B cell (primary cell): ENCODE measurements around the gene TENT4A. TPM values are rescaled to one million over a fixed set of nuclear protein-coding genes. Genes with fewer than 3 reads are reported as not detected.

Experiments used
- ATAC-seq: fragments of 200-7000 bp; cut with Tn5 transposase; one replicate; pipeline ENCODE4 v1.10.0; 2021; ENCODE audit warnings: low read depth, mild to moderate bottlenecking, moderate number of reproducible peaks, moderate library complexity
- CTCF ChIA-PET: fragments of 350-600 bp; sonication (Branson Sonifier 250); formaldehyde crosslinking; loops from one replicate; lab custom pipeline; 2021; ENCODE audit warnings: antibody characterized with exemption, inconsistent platforms; lab: Charles Lee
- POLR2A ChIA-PET: fragments of 350-600 bp; sonication (Branson Sonifier 250); formaldehyde crosslinking; loops from one replicate; lab custom pipeline; 2021; ENCODE audit warnings: antibody characterized with exemption; lab: Charles Lee
- DNase-seq: peaks from one replicate; pipeline ENCODE4 v3.0.0; 2013
- H2AFZ ChIP-seq: 2 replicates; pipeline ENCODE4 v1.6.1; 2012; ENCODE audit warnings: mild to moderate bottlenecking, low read depth, low read length; ENCODE audit not compliant: insufficient read depth, poor library complexity, severe bottlenecking
- H3K27ac ChIP-seq, 2 donors: 1 replicate in 1 of 2; 2 replicates in 1 of 2; pipeline ENCODE4 v1.5.1; 2012 to 2013; ENCODE audit warnings: low read length in 2 of 2, mild to moderate bottlenecking in 2 of 2, moderate library complexity in 1 of 2
- H3K27me3 ChIP-seq, 4 experiments: fragments of 200-600 bp in 1 of 4; sonication (generic) in 1 of 4; replicated peaks in 1 of 4; 1 replicate in 2 of 4; 2 replicates in 2 of 4; pipeline versions ENCODE4 v1.6.1 to v1.7.0; 2013 to 2016; ENCODE audit warnings: low read length in 3 of 4, mild to moderate bottlenecking in 2 of 4, mixed read lengths in 1 of 4, moderate library complexity in 1 of 4; ENCODE audit not compliant: insufficient read depth in 4 of 4, control insufficient read depth in 3 of 4; ENCODE audit errors: control extremely low read depth in 1 of 4
- H3K36me3 ChIP-seq, 2 experiments: replicated peaks in 1 of 2; 1 replicate in 1 of 2; 2 replicates in 1 of 2; pipeline versions ENCODE4 v1.6.1 to v1.7.1; 2013; ENCODE audit warnings: low read length in 1 of 2; ENCODE audit not compliant: insufficient read depth in 2 of 2, control insufficient read depth in 1 of 2; ENCODE audit errors: control extremely low read depth in 1 of 2, extremely low read depth in 1 of 2
- H3K4me1 ChIP-seq, 2 donors: fragments of 200-600 bp in 1 of 2; sonication (generic) in 1 of 2; 1 replicate in 1 of 2; 2 replicates in 1 of 2; pipeline versions ENCODE4 v1.5.1 to v1.6.1; 2013 to 2017; ENCODE audit warnings: low read length in 2 of 2; ENCODE audit not compliant: control insufficient read depth in 2 of 2, insufficient read depth in 2 of 2
- H3K4me2 ChIP-seq: replicated peaks from 2 replicates; pipeline ENCODE3; 2012; ENCODE audit warnings: mild to moderate bottlenecking, low read depth, low read length; ENCODE audit not compliant: poor library complexity, severe bottlenecking
- H3K4me3 ChIP-seq, 5 experiments: fragments of 200-600 bp in 1 of 5; sonication (generic) in 1 of 5; 1 replicate in 3 of 5; 2 replicates in 2 of 5; pipeline versions ENCODE4 v1.5.1 to v1.7.0; 2011 to 2016; ENCODE audit warnings: low read length in 4 of 5, mild to moderate bottlenecking in 4 of 5, low read depth in 2 of 5, control low read depth in 1 of 5, moderate library complexity in 1 of 5; ENCODE audit not compliant: insufficient read depth in 1 of 5; ENCODE audit errors: control extremely low read depth in 1 of 5, extremely low read depth in 1 of 5
- H3K79me2 ChIP-seq: fragments of 200-600 bp; sonication (generic); one replicate; pipeline ENCODE4 v1.6.0; 2016; ENCODE audit warnings: low read length; ENCODE audit not compliant: control insufficient read depth, insufficient read depth
- H3K9ac ChIP-seq: fragments of 200-600 bp; sonication (generic); 2 replicates; pipeline ENCODE4 v1.6.1; 2017; ENCODE audit warnings: mild to moderate bottlenecking, low read length, moderate library complexity
- H3K9me3 ChIP-seq, 3 donors: one replicate each; pipeline versions ENCODE4 v1.6.1 to v1.7.1; 2013; ENCODE audit warnings: low read length in 2 of 3; ENCODE audit not compliant: control insufficient read depth in 2 of 3, insufficient read depth in 1 of 3; ENCODE audit errors: control extremely low read depth in 1 of 3
- H4K20me1 ChIP-seq: 2 replicates; pipeline ENCODE4 v1.6.0; 2012; ENCODE audit warnings: mild to moderate bottlenecking, low read length; ENCODE audit not compliant: insufficient read depth, control insufficient read depth, poor library complexity, severe bottlenecking
- H3K27ac Mint-ChIP-seq: one replicate; pipeline ENCODE4 v1.8.0; 2021; ENCODE audit warnings: mixed read lengths
- H3K27me3 Mint-ChIP-seq: one replicate; pipeline ENCODE4 v1.8.0; 2021; ENCODE audit warnings: mixed read lengths
- H3K4me1 Mint-ChIP-seq: one replicate; pipeline ENCODE4 v1.8.0; 2021; ENCODE audit warnings: mixed read lengths
- H3K4me3 Mint-ChIP-seq: one replicate; pipeline ENCODE4 v1.8.0; 2021; ENCODE audit warnings: mixed read lengths
- H3K9me3 Mint-ChIP-seq: one replicate; pipeline ENCODE4 v1.8.0; 2022; ENCODE audit warnings: mixed read lengths; ENCODE audit not compliant: insufficient read depth
- EZH2 ChIP-seq: IDR thresholded peaks from 2 replicates; pipeline ENCODE4 v1.6.1; 2012; ENCODE audit warnings: borderline replicate concordance, low read depth, mild to moderate bottlenecking, moderate library complexity, low read length; ENCODE audit not compliant: insufficient read depth, poor library complexity, severe bottlenecking
- WGBS: methylation state at CpG from one replicate; pipeline ENCODE4 v1.1.5; 2013; ENCODE audit warnings: missing lambda C conversion rate; ENCODE audit not compliant: insufficient coverage; 5-methylcytosine and 5-hydroxymethylcytosine counted together
- intact Hi-C: fragments of 100-400 bp; cut with micrococcal nuclease; formaldehyde crosslinking; loops from one replicate; pipeline ENCODE4 v1.10.0; 2022
- polyA plus RNA-seq: library from polyadenylated mRNA; depleted of rRNA; stranded (reverse); fragments of >200 nt; gene quantifications from 2 replicates; pipeline ENCODE4 v1.2.3, GENCODE V29; 2012
- total RNA-seq, 2 donors: library from RNA; stranded (reverse); fragments of 120-200 nt in 1 of 2; gene quantifications; 1 replicate in 1 of 2; 2 replicates in 1 of 2; pipeline versions ENCODE4 v1.2.3 to v1.2.4, GENCODE V29; 2013 to 2022
- TF ChIP-seq, protein P1 (sequence below): fragments of 200-600 bp; IDR thresholded peaks from one replicate; pipeline ENCODE4 v1.8.0; 2022; ENCODE audit warnings: antibody characterized with exemption, mild to moderate bottlenecking

Gene TENT4A
- total and polyA plus RNA-seq, 2 donors (not counting 1 experiment from before 2014, with no cell fraction given), result 18.5 to 63.6 TPM

- ATAC-seq, result no peak
- intact Hi-C loops, result no loop called here
- H3K4me1 Mint-ChIP-seq, result no peaks in the 10 kb centered on the region
- Histone ChIP-seq H3K27me3 (no peaks in the 10 kb centered on the region), H3K36me3 (peaks cover 5 to 78% of the 10 kb centered on the region in 2 experiments), H4K20me1 (peaks cover under 1% of the 10 kb centered on the region), H3K79me2 (no peaks in the 10 kb centered on the region), H3K4me3 (no peak overlapping the region), H3K9ac (no peak overlapping the region), H2AFZ (no peak overlapping the region), H3K27ac (no peak overlapping the region), H3K4me1 (no peaks in the 10 kb centered on the region), H3K4me2 (no peak overlapping the region), H3K9me3 (no peaks in the 10 kb centered on the region)
- no peak for DNase-seq
- TF ChIP-seq EZH2, result no peak
- TF ChIP-seq, protein P1, sequence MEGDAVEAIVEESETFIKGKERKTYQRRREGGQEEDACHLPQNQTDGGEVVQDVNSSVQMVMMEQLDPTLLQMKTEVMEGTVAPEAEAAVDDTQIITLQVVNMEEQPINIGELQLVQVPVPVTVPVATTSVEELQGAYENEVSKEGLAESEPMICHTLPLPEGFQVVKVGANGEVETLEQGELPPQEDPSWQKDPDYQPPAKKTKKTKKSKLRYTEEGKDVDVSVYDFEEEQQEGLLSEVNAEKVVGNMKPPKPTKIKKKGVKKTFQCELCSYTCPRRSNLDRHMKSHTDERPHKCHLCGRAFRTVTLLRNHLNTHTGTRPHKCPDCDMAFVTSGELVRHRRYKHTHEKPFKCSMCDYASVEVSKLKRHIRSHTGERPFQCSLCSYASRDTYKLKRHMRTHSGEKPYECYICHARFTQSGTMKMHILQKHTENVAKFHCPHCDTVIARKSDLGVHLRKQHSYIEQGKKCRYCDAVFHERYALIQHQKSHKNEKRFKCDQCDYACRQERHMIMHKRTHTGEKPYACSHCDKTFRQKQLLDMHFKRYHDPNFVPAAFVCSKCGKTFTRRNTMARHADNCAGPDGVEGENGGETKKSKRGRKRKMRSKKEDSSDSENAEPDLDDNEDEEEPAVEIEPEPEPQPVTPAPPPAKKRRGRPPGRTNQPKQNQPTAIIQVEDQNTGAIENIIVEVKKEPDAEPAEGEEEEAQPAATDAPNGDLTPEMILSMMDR, result no peak
- POLR2A ChIA-PET, result no interaction called here
- no peak overlapping the region for H3K4me3 Mint-ChIP-seq
- 95% methylated on average over 28 of the region's 29 CpGs for WGBS
- H3K27me3 Mint-ChIP-seq, result no peaks in the 10 kb centered on the region
- CTCF ChIA-PET, result interaction anchor here (1.7 kb wide), 1 partner anchor 10 kb away, joined by 5 read pairs; no protein-coding TSS in a partner anchor
- H3K27ac Mint-ChIP-seq, result no peak overlapping the region
- H3K9me3 Mint-ChIP-seq, result no peaks in the 10 kb centered on the region
Observed at GRCh38 chr5:6754766-6755165, 41.5 kb downstream of the TENT4A start.

- 95% methylated on average over 10 of the region's 12 CpGs for WGBS
- no peaks in the 10 kb centered on the region for H3K4me1 ChIP-seq
- no peaks in the 10 kb centered on the region for H3K4me1 Mint-ChIP-seq
- no peak overlapping the region for H3K27ac ChIP-seq
- H3K9me3 ChIP-seq, result no peaks in the 10 kb centered on the region
- H3K9me3 Mint-ChIP-seq, result no peaks in the 10 kb centered on the region
- CTCF ChIA-PET, result interaction anchor here (1.7 kb wide), 1 partner anchor 11 kb away, joined by 5 read pairs; no protein-coding TSS in a partner anchor
- intact Hi-C loops, result no loop called here
- H3K9ac ChIP-seq, result no peak overlapping the region
- TF ChIP-seq, protein P1, result no peak
- TF ChIP-seq EZH2, result no peak
- no peak overlapping the region for H3K4me3 Mint-ChIP-seq
- POLR2A ChIA-PET, result no interaction called here
- H3K4me3 ChIP-seq, result no peak overlapping the region
- ATAC-seq (no peak), DNase-seq (no peak)
- no peaks in the 10 kb centered on the region for H3K79me2 ChIP-seq
- H3K27ac Mint-ChIP-seq, result no peak overlapping the region
- no peaks in the 10 kb centered on the region for H3K27me3 ChIP-seq
- H3K4me2 ChIP-seq, result no peak overlapping the region
- no peak overlapping the region for H2AFZ ChIP-seq
- no peaks in the 10 kb centered on the region for H3K27me3 Mint-ChIP-seq
- no peaks in the 10 kb centered on the region for H4K20me1 ChIP-seq
- H3K36me3 ChIP-seq, result peaks cover 5 to 72% of the 10 kb centered on the region in 2 experiments
Observed at GRCh38 chr5:6755519-6755918, 42.3 kb downstream of the TENT4A start.
